A549 (cell line): ENCODE data around the gene ZNF57. TPM values are rescaled to one million over a fixed set of nuclear protein-coding genes. Genes with fewer than 3 reads are reported as not detected.
"Not testable (repeated sequence)": the region's sequence is repeated elsewhere in the genome, so short reads cannot be mapped to it uniquely, and the experiment has no call there.

Source experiments
- ATAC-seq, 2 experiments: fragments of 200-7000 bp in 1 of 2; fragments of >200 bp in 1 of 2; cut with Nextera tagmentation in 1 of 2; cut with Tn5 transposase in 1 of 2; 3 replicates each; pipeline versions ENCODE4 v1.8.0 to v1.9.1; 2018 to 2020; ENCODE audit warnings: mild to moderate bottlenecking in 1 of 2, moderate library complexity in 1 of 2
- CTCF ChIA-PET: fragments of 300-600 bp; sonication (Branson Sonifier 250); formaldehyde crosslinking; extraction: SDS; loops from one replicate; lab custom pipeline; 2021; ENCODE audit warnings: antibody characterized with exemption, inconsistent platforms; lab: Yijun Ruan, JAX
- POLR2A ChIA-PET: fragments of 350-600 bp; formaldehyde crosslinking; extraction: SDS; loops from one replicate; lab custom pipeline; 2021; ENCODE audit warnings: antibody characterized with exemption, inconsistent platforms; lab: Yijun Ruan, JAX
- DNase-seq, 2 experiments: peaks; one replicate each; pipeline versions ENCODE4 v3.0.0 to v3.0.0-alpha.2; 2011 to 2016; ENCODE audit warnings: low read depth in 1 of 2, low spot score in 1 of 2
- FAIRE-seq: peaks from 2 replicates; lab custom pipeline; 2011; peaks lifted over from hg19 to GRCh38; lab: Jason Lieb, UNC
- H3K27ac ChIP-seq, 2 experiments: fragments of >200 bp; sonication (Bioruptor Twin); formaldehyde crosslinking; 3 replicates each; pipeline ENCODE4 v1.5.1; 2016 to 2017
- H3K4me1 ChIP-seq: fragments of >200 bp; sonication (Bioruptor Twin); formaldehyde crosslinking; 3 replicates; pipeline ENCODE4 v1.6.1; 2016
- H3K4me2 ChIP-seq: fragments of >200 bp; sonication (Bioruptor Twin); formaldehyde crosslinking; 3 replicates; pipeline ENCODE4 v1.6.1; 2016
- H3K4me3 ChIP-seq: fragments of >200 bp; sonication (Bioruptor Twin); formaldehyde crosslinking; 3 replicates; pipeline ENCODE4 v1.5.1; 2016
- H3K9me3 ChIP-seq: fragments of >200 bp; sonication (Bioruptor Twin); formaldehyde crosslinking; 3 replicates; pipeline ENCODE4 v1.6.1; 2016
- BHLHE40 ChIP-seq: IDR thresholded peaks from 2 replicates; pipeline ENCODE4 v1.6.1; 2012; ENCODE audit warnings: low read depth, low read length, inconsistent platforms
- CBX8 ChIP-seq: fragments of 200-600 bp; sonication (generic); IDR thresholded peaks from 2 replicates; pipeline ENCODE4 v1.6.1; 2016
- CHD2 ChIP-seq: fragments of 150-350 bp; IDR thresholded peaks from 2 replicates; pipeline ENCODE4 v1.6.1; 2014; ENCODE audit warnings: low read length; ENCODE audit not compliant: partially characterized antibody
- CHD4 ChIP-seq: fragments of 200-600 bp; sonication (generic); IDR thresholded peaks from 2 replicates; pipeline ENCODE4 v1.6.1; 2016; ENCODE audit warnings: antibody characterized with exemption, mild to moderate bottlenecking, borderline replicate concordance
- EP300 ChIP-seq, 2 experiments: fragments of >200 bp; sonication (Bioruptor Twin); formaldehyde crosslinking; IDR thresholded peaks; 2 replicates in 1 of 2; 3 replicates in 1 of 2; pipeline ENCODE4 v1.6.1; 2016 to 2017
- ESRRA ChIP-seq: fragments of 150-350 bp; IDR thresholded peaks from 2 replicates; pipeline ENCODE4 v1.6.1; 2014; ENCODE audit warnings: mild to moderate bottlenecking, low read length, borderline replicate concordance
- FOSB ChIP-seq: fragments of 250-450 bp; sonication (Bioruptor Pico); IDR thresholded peaks from 2 replicates; pipeline ENCODE4 v1.5.0; 2020; ENCODE audit warnings: mild to moderate bottlenecking, moderate library complexity
- FOSL2 ChIP-seq, 2 experiments: fragments of 450-650 bp in 1 of 2; fragments of >200 bp in 1 of 2; sonication (Bioruptor Twin) in 1 of 2; formaldehyde crosslinking; IDR thresholded peaks; 2 replicates each; pipeline versions ENCODE4 v1.5.0 to v1.6.1; 2016 to 2020; ENCODE audit warnings: mild to moderate bottlenecking in 1 of 2, moderate library complexity in 1 of 2
- GATA3 ChIP-seq: IDR thresholded peaks from 2 replicates; pipeline ENCODE4 v1.6.1; 2012; ENCODE audit warnings: borderline replicate concordance
- HOXB13 ChIP-seq: fragments of 250-450 bp; sonication (Bioruptor Pico); IDR thresholded peaks from 2 replicates; pipeline ENCODE4 v1.5.0; 2020; ENCODE audit warnings: low read depth, mild to moderate bottlenecking, moderate library complexity
- JUN ChIP-seq, 2 experiments: fragments of >200 bp; sonication (Bioruptor Twin); formaldehyde crosslinking; IDR thresholded peaks; 2 replicates in 1 of 2; 3 replicates in 1 of 2; pipeline ENCODE4 v1.6.1; 2016 to 2017
- JUNB ChIP-seq: fragments of >200 bp; sonication (Bioruptor Twin); formaldehyde crosslinking; IDR thresholded peaks from 2 replicates; pipeline ENCODE4 v1.6.1; 2016
- KDM1A ChIP-seq: fragments of 200-600 bp; sonication (generic); IDR thresholded peaks from 2 replicates; pipeline ENCODE4 v1.6.1; 2016; ENCODE audit warnings: low read depth, mild to moderate bottlenecking
- MAFK ChIP-seq: fragments of 450-650 bp; IDR thresholded peaks from 2 replicates; pipeline ENCODE4 v1.6.1; 2014; ENCODE audit not compliant: partially characterized antibody
- NFE2L2 ChIP-seq: fragments of 150-350 bp; conservative IDR thresholded peaks from 2 replicates; pipeline ENCODE4 v1.6.1; 2014; ENCODE audit warnings: low read length
- NR3C1 ChIP-seq: fragments of >200 bp; sonication (Bioruptor Twin); formaldehyde crosslinking; IDR thresholded peaks from 3 replicates; pipeline ENCODE4 v1.6.1; 2017
- PHF8 ChIP-seq: fragments of 200-600 bp; sonication (generic); IDR thresholded peaks from 2 replicates; pipeline ENCODE4 v1.6.1; 2016; ENCODE audit warnings: low read depth, mild to moderate bottlenecking, antibody characterized with exemption, moderate library complexity, borderline replicate concordance
- POLR2AphosphoS2 ChIP-seq: conservative IDR thresholded peaks from 2 replicates; pipeline ENCODE4 v1.6.1; 2012; ENCODE audit warnings: low read length, improper control_type of control experiment, inconsistent platforms
- RARB ChIP-seq: fragments of 250-450 bp; sonication (Bioruptor Pico); IDR thresholded peaks from 2 replicates; pipeline ENCODE4 v1.8.0; 2021; ENCODE audit warnings: mild to moderate bottlenecking, moderate library complexity
- RFX5 ChIP-seq: fragments of 450-650 bp; IDR thresholded peaks from 2 replicates; pipeline ENCODE4 v1.7.1; 2014; ENCODE audit warnings: antibody characterized with exemption, mild to moderate bottlenecking, moderate library complexity
- RNF2 ChIP-seq: fragments of 200-600 bp; sonication (generic); IDR thresholded peaks from 2 replicates; pipeline ENCODE4 v1.6.1; 2016; ENCODE audit warnings: low read depth, mild to moderate bottlenecking, antibody characterized with exemption, moderate library complexity, borderline replicate concordance
- ZC3H11A ChIP-seq: fragments of 450-650 bp; IDR thresholded peaks from 2 replicates; pipeline ENCODE4 v1.6.1; 2014; ENCODE audit warnings: antibody characterized with exemption, mild to moderate bottlenecking
- ZFP36 ChIP-seq: fragments of 450-650 bp; IDR thresholded peaks from 2 replicates; pipeline ENCODE4 v1.6.1; 2014; ENCODE audit warnings: borderline replicate concordance; ENCODE audit not compliant: partially characterized antibody
- WGBS: methylation state at CpG from one replicate; pipeline ENCODE4 v1.1.6; 2017; ENCODE audit errors: missing lambda C conversion rate; 5-methylcytosine and 5-hydroxymethylcytosine counted together
- polyA plus RNA-seq, 4 experiments: library from polyadenylated mRNA; depleted of rRNA in 3 of 4; stranded (reverse); fragments of >200 nt; fragmentation: RNase III in 1 of 4; extraction: RNeasy Plus Mini Kit Qiagen cat#74134 plus additional on column Dnase treatment in 1 of 4; gene quantifications; 2 replicates in 3 of 4; 3 replicates in 1 of 4; pipeline ENCODE4 v1.2.3, GENCODE V29; 2011 to 2017
- TF ChIP-seq, protein P1 (sequence below): fragments of >200 bp; sonication (Bioruptor Twin); formaldehyde crosslinking; IDR thresholded peaks from 2 replicates; pipeline ENCODE4 v1.6.1; 2016
- TF ChIP-seq, protein P2 (sequence below): fragments of 150-350 bp; IDR thresholded peaks from 2 replicates; pipeline ENCODE4 v1.6.1; 2014; ENCODE audit warnings: low read depth, mild to moderate bottlenecking, low read length
- TF ChIP-seq, protein P3 (sequence below): fragments of >200 bp; sonication (Bioruptor Twin); formaldehyde crosslinking; IDR thresholded peaks from 3 replicates; pipeline ENCODE4 v1.5.1; 2016
- TF ChIP-seq, protein P4 (sequence below): IDR thresholded peaks from 2 replicates; pipeline ENCODE4 v1.6.1; 2012
- TF ChIP-seq, protein P5 (sequence below): fragments of >200 bp; sonication (Bioruptor Twin); formaldehyde crosslinking; IDR thresholded peaks from 3 replicates; pipeline ENCODE4 v1.6.1; 2016

The ZNF57 gene
- polyA plus RNA-seq, 2 of the 4 experiments (the other 2 are of a cell fraction), result 2.5 to 2.6 TPM

DNA sequence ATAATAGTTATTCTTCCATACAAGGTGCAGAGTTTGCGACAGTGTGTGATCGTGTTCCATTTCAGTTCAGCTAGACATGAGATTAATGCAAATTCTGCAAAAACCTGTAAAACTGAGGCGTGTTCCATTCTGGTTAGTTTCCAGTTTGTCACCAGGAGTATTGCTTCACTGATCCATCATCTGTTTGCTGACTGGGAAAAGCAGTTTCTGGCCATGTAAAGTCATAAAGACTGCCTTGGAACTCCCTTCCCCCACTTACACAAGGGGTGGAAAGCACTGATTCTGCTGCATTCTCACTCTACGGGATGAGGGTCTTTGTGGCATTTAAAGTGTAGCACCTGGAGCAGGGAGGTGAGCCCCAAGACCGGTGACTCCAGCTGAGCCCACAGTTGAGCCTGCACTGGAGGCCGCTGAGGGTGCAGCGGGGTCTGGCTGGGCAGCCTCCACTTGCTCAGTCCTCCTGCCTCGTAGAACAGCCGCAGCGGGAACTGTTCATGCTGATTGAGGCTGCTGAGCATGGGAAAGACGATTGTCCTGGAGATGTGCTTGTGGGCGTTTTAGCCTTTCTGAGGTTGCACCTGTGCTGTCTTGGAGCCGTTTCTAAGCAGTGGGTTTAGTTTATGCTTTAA, 2.0 kb downstream of the ZNF57 start:
- CTCF ChIA-PET, result interaction anchor here (1.1 kb wide), 1 partner anchor 9 kb away, joined by 3 read pairs; no protein-coding TSS in a partner anchor
- FAIRE-seq (no peak), DNase-seq (no peak), ATAC-seq (no peak)
- H3K4me1 ChIP-seq, result no peaks in the 10 kb centered on the region
- H3K4me3 ChIP-seq, result no peak overlapping the region
- POLR2A ChIA-PET, result no interaction called here
- no peak overlapping the region for H3K4me2 ChIP-seq
- peaks cover 8% of the 10 kb centered on the region; the same call in 1 of the 3 replicates for H3K9me3 ChIP-seq
- no peak for TF ChIP-seq EP300 (IDR thresholded peaks at IDR 0.05)
- TF ChIP-seq KDM1A, result no peak
- no peak for TF ChIP-seq CBX8
- TF ChIP-seq RARB (CRISPR knock-in tag), result no peak
- no peak for TF ChIP-seq RFX5
- TF ChIP-seq CHD2, result no peak
- TF ChIP-seq RNF2, result no peak
- TF ChIP-seq, protein P1, sequence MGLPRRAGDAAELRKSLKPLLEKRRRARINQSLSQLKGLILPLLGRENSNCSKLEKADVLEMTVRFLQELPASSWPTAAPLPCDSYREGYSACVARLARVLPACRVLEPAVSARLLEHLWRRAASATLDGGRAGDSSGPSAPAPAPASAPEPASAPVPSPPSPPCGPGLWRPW, result no peak
- TF ChIP-seq, protein P2, sequence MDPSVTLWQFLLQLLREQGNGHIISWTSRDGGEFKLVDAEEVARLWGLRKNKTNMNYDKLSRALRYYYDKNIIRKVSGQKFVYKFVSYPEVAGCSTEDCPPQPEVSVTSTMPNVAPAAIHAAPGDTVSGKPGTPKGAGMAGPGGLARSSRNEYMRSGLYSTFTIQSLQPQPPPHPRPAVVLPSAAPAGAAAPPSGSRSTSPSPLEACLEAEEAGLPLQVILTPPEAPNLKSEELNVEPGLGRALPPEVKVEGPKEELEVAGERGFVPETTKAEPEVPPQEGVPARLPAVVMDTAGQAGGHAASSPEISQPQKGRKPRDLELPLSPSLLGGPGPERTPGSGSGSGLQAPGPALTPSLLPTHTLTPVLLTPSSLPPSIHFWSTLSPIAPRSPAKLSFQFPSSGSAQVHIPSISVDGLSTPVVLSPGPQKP, result no peak
- TF ChIP-seq MAFK, result no peak
- TF ChIP-seq FOSL2 (IDR thresholded peaks at IDR 0.05), result no peak
- TF ChIP-seq FOSL2 (CRISPR knock-in tag; IDR thresholded peaks at IDR 0.05), result no peak
- TF ChIP-seq ZFP36, result no peak
- TF ChIP-seq HOXB13 (CRISPR knock-in tag), result no peak
- TF ChIP-seq JUN (IDR thresholded peaks at IDR 0.05), result no peak
- no peak overlapping the region for H3K27ac ChIP-seq
- WGBS, result 93% methylated on average over 13 of the region's 13 CpGs

DNA sequence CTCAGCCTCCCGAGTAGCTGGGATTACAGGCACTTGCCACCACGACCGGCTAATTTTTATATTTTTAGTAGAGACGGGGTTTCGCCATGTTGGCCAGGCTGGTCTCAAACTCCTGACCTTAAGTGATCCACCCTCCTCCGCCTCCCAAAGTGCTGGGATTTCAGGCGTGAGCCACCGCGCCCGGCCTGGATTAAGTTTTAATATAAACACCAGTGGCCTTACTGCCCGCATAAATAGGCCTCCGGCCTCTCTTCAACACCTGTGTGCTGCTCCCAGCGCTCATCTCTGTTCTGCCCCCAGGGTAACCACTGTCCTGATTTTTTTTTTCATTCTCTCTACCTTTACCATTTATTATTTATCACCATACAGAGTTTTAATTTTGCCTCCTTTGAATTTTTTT, 2.6 kb downstream of the ZNF57 start:
- ATAC-seq, H3K4me1 ChIP-seq, POLR2A ChIA-PET, H3K27ac ChIP-seq, H3K4me3 ChIP-seq, H3K4me2 ChIP-seq, DNase-seq, FAIRE-seq, CTCF ChIA-PET, H3K9me3 ChIP-seq: not testable (repeated sequence)
- WGBS, result 95% methylated on average over 13 of the region's 13 CpGs

DNA sequence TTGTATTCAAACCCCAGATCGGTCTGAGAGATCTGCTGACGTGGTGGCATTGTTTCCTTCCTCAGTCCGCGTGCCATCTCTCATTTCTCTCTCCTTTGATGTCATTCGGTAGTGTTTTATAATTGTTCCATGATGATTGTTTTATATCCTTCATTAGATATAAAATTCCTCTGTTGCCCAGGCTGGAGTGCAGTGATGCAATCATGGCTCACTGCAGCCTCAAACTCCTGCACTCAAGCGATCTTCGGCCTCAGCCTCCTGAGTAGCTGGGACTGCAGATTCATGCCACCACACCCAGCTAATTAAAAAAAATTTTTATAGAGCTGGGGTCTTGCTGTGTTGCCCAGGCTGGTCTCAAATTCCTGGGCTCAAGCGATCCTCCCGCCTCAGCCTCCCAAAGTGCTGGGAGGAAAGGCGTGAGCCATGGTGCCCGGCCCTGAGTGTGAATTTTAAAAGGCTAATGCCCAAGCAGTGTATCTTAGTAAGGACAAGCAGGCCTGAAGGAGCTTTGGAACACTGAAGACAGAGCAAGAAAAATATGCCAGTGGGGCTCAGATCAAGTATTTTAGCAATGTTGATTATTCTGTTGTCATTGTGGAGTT, 5.3 kb downstream of the ZNF57 start:
- ChIA-PET POLR2A (no interaction called here), CTCF (interaction anchor here (1.5 kb wide), 1 partner anchor 19 kb away, joined by 3 read pairs; no protein-coding TSS in a partner anchor)
- TF ChIP-seq FOSB (CRISPR knock-in tag), result no peak
- TF ChIP-seq, protein P3, sequence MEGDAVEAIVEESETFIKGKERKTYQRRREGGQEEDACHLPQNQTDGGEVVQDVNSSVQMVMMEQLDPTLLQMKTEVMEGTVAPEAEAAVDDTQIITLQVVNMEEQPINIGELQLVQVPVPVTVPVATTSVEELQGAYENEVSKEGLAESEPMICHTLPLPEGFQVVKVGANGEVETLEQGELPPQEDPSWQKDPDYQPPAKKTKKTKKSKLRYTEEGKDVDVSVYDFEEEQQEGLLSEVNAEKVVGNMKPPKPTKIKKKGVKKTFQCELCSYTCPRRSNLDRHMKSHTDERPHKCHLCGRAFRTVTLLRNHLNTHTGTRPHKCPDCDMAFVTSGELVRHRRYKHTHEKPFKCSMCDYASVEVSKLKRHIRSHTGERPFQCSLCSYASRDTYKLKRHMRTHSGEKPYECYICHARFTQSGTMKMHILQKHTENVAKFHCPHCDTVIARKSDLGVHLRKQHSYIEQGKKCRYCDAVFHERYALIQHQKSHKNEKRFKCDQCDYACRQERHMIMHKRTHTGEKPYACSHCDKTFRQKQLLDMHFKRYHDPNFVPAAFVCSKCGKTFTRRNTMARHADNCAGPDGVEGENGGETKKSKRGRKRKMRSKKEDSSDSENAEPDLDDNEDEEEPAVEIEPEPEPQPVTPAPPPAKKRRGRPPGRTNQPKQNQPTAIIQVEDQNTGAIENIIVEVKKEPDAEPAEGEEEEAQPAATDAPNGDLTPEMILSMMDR, result no peak
- TF ChIP-seq NFE2L2, result no peak
- TF ChIP-seq CBX8, result no peak
- no peak for TF ChIP-seq BHLHE40
- TF ChIP-seq, protein P4, sequence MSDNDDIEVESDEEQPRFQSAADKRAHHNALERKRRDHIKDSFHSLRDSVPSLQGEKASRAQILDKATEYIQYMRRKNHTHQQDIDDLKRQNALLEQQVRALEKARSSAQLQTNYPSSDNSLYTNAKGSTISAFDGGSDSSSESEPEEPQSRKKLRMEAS, result no peak
- no peak for TF ChIP-seq JUNB
- no peak for TF ChIP-seq PHF8
- no peak for TF ChIP-seq ESRRA
- TF ChIP-seq POLR2AphosphoS2, result no peak
- TF ChIP-seq, protein P2, result no peak
- TF ChIP-seq ZC3H11A, result no peak
- TF ChIP-seq NR3C1, result no peak
- no peak for TF ChIP-seq CHD2
- TF ChIP-seq CHD4, result no peak
- no peak for TF ChIP-seq EP300 (IDR thresholded peaks at IDR 0.05)
- TF ChIP-seq, protein P5, sequence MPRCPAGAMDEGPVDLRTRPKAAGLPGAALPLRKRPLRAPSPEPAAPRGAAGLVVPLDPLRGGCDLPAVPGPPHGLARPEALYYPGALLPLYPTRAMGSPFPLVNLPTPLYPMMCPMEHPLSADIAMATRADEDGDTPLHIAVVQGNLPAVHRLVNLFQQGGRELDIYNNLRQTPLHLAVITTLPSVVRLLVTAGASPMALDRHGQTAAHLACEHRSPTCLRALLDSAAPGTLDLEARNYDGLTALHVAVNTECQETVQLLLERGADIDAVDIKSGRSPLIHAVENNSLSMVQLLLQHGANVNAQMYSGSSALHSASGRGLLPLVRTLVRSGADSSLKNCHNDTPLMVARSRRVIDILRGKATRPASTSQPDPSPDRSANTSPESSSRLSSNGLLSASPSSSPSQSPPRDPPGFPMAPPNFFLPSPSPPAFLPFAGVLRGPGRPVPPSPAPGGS, result no peak
- TF ChIP-seq GATA3, result no peak
- no peak for TF ChIP-seq FOSL2 (IDR thresholded peaks at IDR 0.05)
- no peak for TF ChIP-seq FOSL2 (CRISPR knock-in tag; IDR thresholded peaks at IDR 0.05)
- TF ChIP-seq, all 56 proteins: peak for 0
- no peak for DNase-seq
- H3K4me2 ChIP-seq, result no peak overlapping the region
- no peak for ATAC-seq
- no peaks in the 10 kb centered on the region for H3K4me1 ChIP-seq
- no peak overlapping the region for H3K4me3 ChIP-seq
- H3K9me3 ChIP-seq, result peaks cover 7% of the 10 kb centered on the region; the same call in 2 of the 3 replicates
- no peak for FAIRE-seq
- 93% methylated on average over 11 of the region's 11 CpGs for WGBS
- H3K27ac ChIP-seq, result no peak overlapping the region
